Uterus (tissue), 4 donors: ENCODE measurements around the gene GABPB2. TPM values are rescaled to one million over a fixed set of nuclear protein-coding genes. Genes with fewer than 3 reads are reported as not detected.

Experiments used
- DNase-seq, 2 donors: peaks; one replicate each; pipeline ENCODE4 v3.0.0-alpha.2; 2019 to 2020
- H3K27ac ChIP-seq, 2 donors: fragments of 200-600 bp; sonication (generic); 1 replicate in 1 of 2; 2 replicates in 1 of 2; pipeline ENCODE4 v1.5.1; 2016 to 2018
- H3K27me3 ChIP-seq, 2 donors: fragments of 200-600 bp; sonication (generic); one replicate each; pipeline ENCODE4 v1.5.1; 2018 to 2019; ENCODE audit warnings: control low read depth in 1 of 2
- H3K36me3 ChIP-seq, 2 donors: fragments of 200-600 bp; sonication (generic); one replicate each; pipeline ENCODE4 v1.5.1; 2019; ENCODE audit warnings: control low read depth in 1 of 2
- H3K4me1 ChIP-seq, 2 donors: fragments of 200-600 bp; sonication (generic); one replicate each; pipeline ENCODE4 v1.5.1; 2018 to 2019; ENCODE audit warnings: control low read depth in 1 of 2
- H3K4me3 ChIP-seq, 2 donors: fragments of 200-600 bp; sonication (generic); 1 replicate in 1 of 2; 2 replicates in 1 of 2; pipeline ENCODE4 v1.5.1; 2018 to 2019; ENCODE audit warnings: mild to moderate bottlenecking in 1 of 2
- H3K9me3 ChIP-seq, 2 donors: fragments of 200-600 bp; sonication (generic); one replicate each; pipeline ENCODE4 v1.5.1; 2019; ENCODE audit warnings: control low read depth in 1 of 2
- CTCF ChIP-seq, 4 experiments: fragments of 200-600 bp in 2 of 4; fragments of 450-650 bp in 2 of 4; sonication (generic) in 2 of 4; IDR thresholded peaks; one replicate each; pipeline ENCODE4 v1.5.1; 2016 to 2019; ENCODE audit warnings: antibody characterized with exemption in 4 of 4, mild to moderate bottlenecking in 2 of 4, moderate library complexity in 1 of 4
- POLR2A ChIP-seq, 2 donors: fragments of 450-650 bp; IDR thresholded peaks; one replicate each; pipeline ENCODE4 v1.6.1; 2016; ENCODE audit warnings: antibody characterized with exemption in 2 of 2, mild to moderate bottlenecking in 1 of 2, moderate library complexity in 1 of 2
- intact Hi-C: fragments of 100-400 bp; cut with DNase I; formaldehyde crosslinking; loops from one replicate; pipeline ENCODE4 v1.15.1; 2023; ENCODE audit warnings: low total_unique reads
- total RNA-seq, 4 donors: library from RNA; depleted of rRNA in 3 of 4; stranded (reverse); fragments of >200 nt in 3 of 4; gene quantifications; one replicate each; pipeline versions ENCODE4 v1.1.0 to v1.2.4, GENCODE V29; 2014 to 2023
- donor health status: DM: yes; HTN: yes; CAD: no.

Gene GABPB2
- 100 to 1,000 TPM in 1 of 4 donors, 10 to 100 TPM in 2, 1 to 10 TPM in 1; 7.4 to 285 (median 21.2) TPM for total RNA-seq

GRCh38 chr1:151070474-151071276 is at the start of gene GABPB2:
TSS of gene GABPB2 (plus strand) at chr1:151070761. CDS start at chr1:151088190, 17,429 bp downstream.
- Histone ChIP-seq H3K4me3 (peak within 1 kb of the TSS; percentile 70 to 98), H3K4me1 (no peaks in the 10 kb centered on the region), H3K27ac (peak within 1 kb of the TSS; percentile 99 to 100), H3K27me3 (no peaks in the 10 kb centered on the region), H3K36me3 (no peaks in the 10 kb centered on the region), H3K9me3 (no peaks in the 10 kb centered on the region)
- intact Hi-C loops, result no loop called here
- peak in 1 of 2 donors; percentile 66 for TF ChIP-seq POLR2A (IDR thresholded peaks at IDR 0.05)
- peak; percentile 81 to 91 (median 87) for TF ChIP-seq CTCF (IDR thresholded peaks at IDR 0.05)
- peak; percentile 95 to 96 for DNase-seq

GRCh38 chr1:151024540-151025146 is 45.9 kb upstream of the GABPB2 start:
- Histone ChIP-seq H3K9me3 (no peaks in the 10 kb centered on the region), H3K27me3 (no peaks in the 10 kb centered on the region), H3K36me3 (no peaks in the 10 kb centered on the region), H3K4me1 (no peaks in the 10 kb centered on the region), H3K4me3 (no peak overlapping the region), H3K27ac (peak overlapping the region; percentile 37 to 60)
- DNase-seq, result peak; percentile 72 to 80
- intact Hi-C loops, result no loop called here
- TF ChIP-seq CTCF (IDR thresholded peaks at IDR 0.05), result peak; percentile 52 to 75 (median 68)
- no peak for TF ChIP-seq POLR2A (IDR thresholded peaks at IDR 0.05)

GRCh38 chr1:151026460-151026859 is 44.1 kb upstream of the GABPB2 start:
- DNase-seq, result no peak
- intact Hi-C loops, result no loop called here
- TF ChIP-seq CTCF (IDR thresholded peaks at IDR 0.05), result no peak
- no peak for TF ChIP-seq POLR2A (IDR thresholded peaks at IDR 0.05)
- no peaks in the 10 kb centered on the region for H3K9me3 ChIP-seq
- no peaks in the 10 kb centered on the region for H3K27me3 ChIP-seq
- no peak overlapping the region for H3K4me3 ChIP-seq
- H3K36me3 ChIP-seq, result no peaks in the 10 kb centered on the region
- no peak overlapping the region for H3K27ac ChIP-seq
- H3K4me1 ChIP-seq, result no peaks in the 10 kb centered on the region

GRCh38 chr1:151032164-151032563 is 38.4 kb upstream of the GABPB2 start:
- Histone ChIP-seq H3K4me3 (no peak overlapping the region), H3K27ac (no peak overlapping the region), H3K27me3 (no peaks in the 10 kb centered on the region), H3K4me1 (no peaks in the 10 kb centered on the region), H3K9me3 (no peaks in the 10 kb centered on the region), H3K36me3 (no peaks in the 10 kb centered on the region)
- no peak for TF ChIP-seq CTCF (IDR thresholded peaks at IDR 0.05)
- no peak for TF ChIP-seq POLR2A (IDR thresholded peaks at IDR 0.05)
- DNase-seq, result no peak
- intact Hi-C loops, result no loop called here

GRCh38 chr1:151035167-151035566 is 35.4 kb upstream of the GABPB2 start:
- intact Hi-C loops, result no loop called here
- Histone ChIP-seq H3K36me3 (no peaks in the 10 kb centered on the region), H3K4me3 (no peak overlapping the region), H3K4me1 (no peaks in the 10 kb centered on the region), H3K27ac (no peak overlapping the region), H3K27me3 (no peaks in the 10 kb centered on the region), H3K9me3 (no peaks in the 10 kb centered on the region)
- TF ChIP-seq POLR2A (IDR thresholded peaks at IDR 0.05), result no peak
- TF ChIP-seq CTCF (IDR thresholded peaks at IDR 0.05), result no peak
- DNase-seq, result no peak
